SU-DHL-6 (cell line): Measurements from ENCODE around the gene KLHL29.

ENCODE experiments used
- CTCF ChIP-seq: fragments of 200-600 bp; sonication (generic); IDR thresholded peaks from one replicate; pipeline ENCODE4 v1.5.1; 2017; ENCODE audit warnings: antibody characterized with exemption, mild to moderate bottlenecking, low read length, moderate library complexity; ENCODE audit not compliant: insufficient read depth, poor library complexity, severe bottlenecking
- EZH2phosphoT487 ChIP-seq: fragments of 200-600 bp; sonication (generic), shearing (Covaris generic); conservative IDR thresholded peaks from 2 replicates; pipeline ENCODE4 v1.6.1; 2018; ENCODE audit warnings: mild to moderate bottlenecking, antibody characterized with exemption, low read length, moderate library complexity, mixed read lengths

- no peak for TF ChIP-seq CTCF
- no peak for TF ChIP-seq EZH2phosphoT487
Measured at GRCh38 chr2:23494286-23494685, 109.3 kb downstream of the KLHL29 start.
